Measurements from ENCODE around the gene ZNF276.

DNA sequence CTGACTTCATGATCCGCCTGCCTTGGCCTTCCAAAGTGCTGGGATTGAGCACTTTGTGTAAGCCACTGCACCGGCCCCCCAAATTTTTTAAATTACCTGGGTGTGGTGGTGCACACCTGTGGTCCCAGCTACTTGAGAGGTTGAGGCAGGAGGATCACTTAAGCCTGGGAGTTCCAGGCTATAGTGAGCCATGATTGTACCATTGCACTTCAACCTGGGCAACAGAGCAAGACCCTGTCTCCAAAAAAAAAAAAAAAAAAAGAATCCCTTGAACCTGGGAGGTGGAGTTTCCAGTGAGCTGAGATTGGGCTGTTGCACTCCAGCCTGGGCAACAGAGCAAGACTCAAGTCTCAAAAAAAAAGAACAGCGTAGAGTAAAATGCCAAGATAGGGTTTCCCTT, 15.2 kb downstream of the ZNF276 start:
- TF ChIP-seq POLR2AphosphoS5 (IDR thresholded peaks at IDR 0.05; ENCODE audit: borderline replicate concordance, low read depth, low read length) (no peak), EZH2 (IDR thresholded peaks at IDR 0.05) (no peak)
